ENCODE measurements around the gene ECI2. TPM values are rescaled to one million over a fixed set of nuclear protein-coding genes. Genes with fewer than 3 reads are reported as not detected.

The ECI2 gene, protein sequence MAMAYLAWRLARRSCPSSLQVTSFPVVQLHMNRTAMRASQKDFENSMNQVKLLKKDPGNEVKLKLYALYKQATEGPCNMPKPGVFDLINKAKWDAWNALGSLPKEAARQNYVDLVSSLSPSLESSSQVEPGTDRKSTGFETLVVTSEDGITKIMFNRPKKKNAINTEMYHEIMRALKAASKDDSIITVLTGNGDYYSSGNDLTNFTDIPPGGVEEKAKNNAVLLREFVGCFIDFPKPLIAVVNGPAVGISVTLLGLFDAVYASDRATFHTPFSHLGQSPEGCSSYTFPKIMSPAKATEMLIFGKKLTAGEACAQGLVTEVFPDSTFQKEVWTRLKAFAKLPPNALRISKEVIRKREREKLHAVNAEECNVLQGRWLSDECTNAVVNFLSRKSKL
- total RNA-seq = 10 to 100 TPM; 35.4 to 41.8 TPM
- 10 to 100 TPM; 34.3 to 47.9 TPM for polyA plus RNA-seq
- long read RNA-seq, donor 1, transcript ECI2-202 (10 exons, 1,407 nt) = minor isoform, 17 of 70 reads
- long read RNA-seq, donor 1, transcript ECI2-201 (10 exons, 1,380 nt) = major isoform, 41 of 70 reads
- long read RNA-seq, donor 1, partial matches to known transcripts = 8 of 70 reads
- long read RNA-seq, donor 1, other reads (novel, unspliced or antisense) = 4 of 70 reads
- long read RNA-seq, donor 2, transcript ECI2-201 (10 exons, 1,380 nt) = major isoform, 8 of 16 reads
- long read RNA-seq, donor 2, partial matches to known transcripts = 2 of 16 reads
- long read RNA-seq, donor 2, other reads (novel, unspliced or antisense) = 2 of 16 reads

DNA sequence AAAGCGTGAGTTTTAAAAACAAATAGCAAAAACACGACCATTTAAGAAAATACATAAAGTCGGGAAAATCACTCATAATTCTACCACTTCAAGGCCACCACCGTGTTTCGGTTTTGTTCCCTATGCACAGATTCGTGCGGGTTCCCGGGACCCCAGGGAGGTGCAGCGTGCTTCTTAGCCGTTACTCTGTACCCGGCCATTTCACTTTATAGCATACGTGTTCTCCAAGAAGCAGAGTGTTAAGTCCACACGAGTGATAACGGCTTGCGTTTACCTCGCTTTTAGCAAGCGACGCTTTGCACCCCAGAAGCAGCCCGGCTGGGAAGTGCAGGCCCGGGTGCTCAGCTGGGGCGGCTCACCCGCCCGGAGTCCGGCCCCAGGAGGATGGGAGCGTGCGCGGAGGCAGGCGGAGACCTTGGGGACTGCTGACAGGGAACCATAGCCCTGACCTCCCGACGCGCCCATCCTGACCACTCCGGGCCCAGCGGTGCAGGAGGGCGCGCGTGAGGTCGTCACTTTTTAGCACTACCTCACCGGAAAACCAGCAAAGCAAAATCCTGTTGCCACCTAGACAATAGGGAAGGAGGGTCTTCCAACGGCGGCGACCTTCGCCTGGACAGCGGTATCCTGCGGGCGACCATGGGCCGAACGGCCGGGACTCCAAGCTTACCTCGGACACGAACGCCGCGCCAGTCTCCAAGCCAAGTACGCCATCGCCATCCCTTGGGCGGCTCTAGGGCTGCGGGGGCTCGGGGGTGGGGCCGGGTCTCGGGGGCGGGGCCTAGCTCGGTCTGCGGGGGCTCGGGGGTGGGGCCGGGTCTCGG lies at the start of gene ECI2:
TSS of gene ECI2 (minus strand) at position 735 of the 824 bp plus-strand sequence. CDS start at position 720, 15 bp downstream.
- WGBS, 2 donors = 0% methylated on average over 63 to 66 of the region's 66 CpGs
- Histone ChIP-seq H3K27ac (ENCODE audit: low read depth in 1 of 2, low read length in 2 of 2) (peak within 1 kb of the TSS; percentile 77 to 95), H3K36me3 (ENCODE audit: control insufficient read depth in 1 of 2, insufficient read depth in 2 of 2, low read length in 1 of 2) (peaks cover 0 to 3% of the 10 kb centered on the region in 2 donors), H3K4me1 (ENCODE audit: control insufficient read depth in 1 of 2, insufficient read depth in 2 of 2, low read length in 2 of 2) (peaks cover 0 to 2% of the 10 kb centered on the region in 2 donors), H3K9me3 (ENCODE audit: control insufficient read depth, low read length) (no peaks in the 10 kb centered on the region), H3K4me3 (ENCODE audit: low read length in 2 of 2) (peak within 1 kb of the TSS; percentile 64 to 83), H3K27me3 (ENCODE audit: control insufficient read depth in 1 of 2, insufficient read depth in 2 of 2, low read length in 1 of 2) (no peaks in the 10 kb centered on the region)
- peak; percentile 80 for ATAC-seq (ENCODE audit: low FRiP score)
- intact Hi-C loops (cut with DNase I) = no loop called here
- peak; percentile 84 to 90 for DNase-seq

DNA sequence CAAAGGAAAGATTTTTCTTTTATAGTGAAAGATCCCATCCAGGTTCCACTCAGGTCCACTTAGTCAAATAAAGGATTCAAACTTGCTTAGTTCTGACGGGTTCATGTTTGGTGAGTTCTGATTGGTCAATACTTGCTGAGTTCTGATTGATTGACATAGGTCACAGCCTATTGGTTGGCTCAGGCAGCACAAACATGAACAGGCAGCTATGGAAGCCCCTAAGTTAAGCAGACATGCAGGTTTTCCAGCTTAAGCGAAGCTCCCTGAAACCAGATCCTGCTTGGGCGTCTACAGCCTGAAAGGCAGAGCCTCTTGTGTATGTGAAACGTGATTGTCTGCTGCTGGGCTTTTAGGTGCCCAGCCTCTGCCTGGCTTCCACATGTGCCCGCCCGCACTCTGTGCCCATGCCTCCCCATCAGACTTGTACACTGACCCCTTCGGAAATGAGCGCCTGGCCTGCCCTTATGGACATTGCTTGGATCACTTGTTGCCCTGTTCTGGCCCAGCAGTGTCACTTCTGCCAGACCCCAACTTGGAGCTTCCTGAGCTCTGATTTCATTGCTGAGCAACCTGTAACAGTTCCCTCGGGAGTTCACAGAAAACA lies 45.4 kb upstream of the ECI2 start:
- Histone ChIP-seq H3K4me3 (ENCODE audit: low read length in 2 of 2) (no peak overlapping the region), H3K27me3 (ENCODE audit: control insufficient read depth in 1 of 2, insufficient read depth in 2 of 2, low read length in 1 of 2) (peaks cover 0 to 2% of the 10 kb centered on the region in 2 donors), H3K9me3 (ENCODE audit: control insufficient read depth, low read length) (peaks cover 1% of the 10 kb centered on the region), H3K36me3 (ENCODE audit: control insufficient read depth in 1 of 2, insufficient read depth in 2 of 2, low read length in 1 of 2) (no peaks in the 10 kb centered on the region), H3K4me1 (ENCODE audit: control insufficient read depth in 1 of 2, insufficient read depth in 2 of 2, low read length in 2 of 2) (no peaks in the 10 kb centered on the region), H3K27ac (ENCODE audit: low read depth in 1 of 2, low read length in 2 of 2) (no peak overlapping the region)
- intact Hi-C loops (cut with DNase I) = no loop called here
- ATAC-seq (ENCODE audit: low FRiP score) (no peak), DNase-seq (no peak)
- WGBS, 2 donors = 76 to 79% methylated on average over 9 of the region's 9 CpGs

DNA sequence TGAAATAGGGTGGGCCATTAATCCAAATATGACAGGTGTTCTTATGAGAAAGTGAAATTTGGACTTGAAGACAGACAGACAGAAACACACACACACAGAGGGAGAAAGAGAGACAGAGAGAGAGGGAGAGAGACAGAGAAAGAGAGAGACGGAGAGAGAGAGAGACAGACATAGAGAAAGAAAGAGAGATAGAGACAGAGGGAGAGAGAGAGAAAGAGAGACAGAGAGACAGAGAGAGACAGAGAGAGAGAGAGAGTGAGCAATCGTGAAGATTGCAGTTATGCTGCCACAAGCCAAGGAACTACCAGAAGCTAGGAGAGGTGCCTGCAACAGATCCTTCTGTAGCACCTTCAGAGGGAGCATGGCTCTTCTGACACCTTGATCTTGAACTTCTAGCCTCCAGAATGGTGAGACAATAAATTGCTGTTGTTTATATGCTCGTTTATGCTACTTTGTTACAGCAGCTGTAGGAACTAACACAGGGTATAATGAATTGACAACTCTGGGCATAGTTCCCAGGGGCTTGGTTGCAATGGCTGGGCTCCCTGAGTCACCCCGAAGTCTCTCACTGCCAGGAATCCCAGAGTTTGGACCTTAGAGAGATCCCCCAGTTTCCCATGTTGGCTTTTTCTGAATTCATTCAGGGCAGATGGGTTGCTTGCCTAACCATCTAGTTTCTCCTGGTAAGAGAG lies 44.7 kb upstream of the ECI2 start:
- peaks cover 0 to 2% of the 10 kb centered on the region in 2 donors for H3K27me3 ChIP-seq (ENCODE audit: control insufficient read depth in 1 of 2, insufficient read depth in 2 of 2, low read length in 1 of 2)
- H3K27ac ChIP-seq (ENCODE audit: low read depth in 1 of 2, low read length in 2 of 2) = no peak overlapping the region
- H3K36me3 ChIP-seq (ENCODE audit: control insufficient read depth in 1 of 2, insufficient read depth in 2 of 2, low read length in 1 of 2) = no peaks in the 10 kb centered on the region
- intact Hi-C loops (cut with DNase I) = no loop called here
- H3K4me1 ChIP-seq (ENCODE audit: control insufficient read depth in 1 of 2, insufficient read depth in 2 of 2, low read length in 2 of 2) = no peaks in the 10 kb centered on the region
- DNase-seq (no peak), ATAC-seq (ENCODE audit: low FRiP score) (no peak)
- H3K9me3 ChIP-seq (ENCODE audit: control insufficient read depth, low read length) = peaks cover under 1% of the 10 kb centered on the region
- H3K4me3 ChIP-seq (ENCODE audit: low read length in 2 of 2) = no peak overlapping the region
- 87 to 92% methylated on average over 4 of the region's 4 CpGs for WGBS, 2 donors

DNA sequence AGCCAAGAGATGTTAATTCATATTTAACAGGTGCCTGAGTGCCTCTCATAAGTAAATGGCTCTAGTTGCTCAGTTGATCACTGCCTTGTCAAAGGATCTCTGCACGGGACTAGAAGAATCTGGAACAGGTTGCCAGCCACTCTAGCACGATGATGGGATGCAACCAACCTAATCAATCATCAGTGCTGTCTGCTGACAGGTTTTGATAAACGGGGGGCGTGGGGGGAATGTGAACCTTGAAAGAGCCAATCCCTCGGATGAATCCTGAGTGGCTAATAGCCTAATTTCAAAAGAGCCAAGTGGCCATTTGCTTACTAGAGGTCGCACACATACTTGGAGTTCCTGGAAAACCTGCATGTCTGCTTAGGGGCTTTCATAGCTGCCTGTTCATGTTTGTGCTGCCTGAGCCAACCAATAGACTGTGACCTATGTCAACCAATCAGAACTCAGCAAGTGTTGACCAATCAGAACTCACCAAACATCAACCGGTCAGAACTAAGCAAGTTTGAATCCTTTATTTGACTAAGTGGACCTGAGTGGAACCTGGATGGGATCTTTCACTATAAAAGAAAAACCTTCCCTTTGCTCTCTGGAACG lies 43.5 kb upstream of the ECI2 start:
- Histone ChIP-seq H3K9me3 (ENCODE audit: control insufficient read depth, low read length) (no peaks in the 10 kb centered on the region), H3K27ac (ENCODE audit: low read depth in 1 of 2, low read length in 2 of 2) (no peak overlapping the region), H3K4me1 (ENCODE audit: control insufficient read depth in 1 of 2, insufficient read depth in 2 of 2, low read length in 2 of 2) (no peaks in the 10 kb centered on the region), H3K4me3 (ENCODE audit: low read length in 2 of 2) (no peak overlapping the region), H3K27me3 (ENCODE audit: control insufficient read depth in 1 of 2, insufficient read depth in 2 of 2, low read length in 1 of 2) (peaks cover 0 to 2% of the 10 kb centered on the region in 2 donors), H3K36me3 (ENCODE audit: control insufficient read depth in 1 of 2, insufficient read depth in 2 of 2, low read length in 1 of 2) (no peaks in the 10 kb centered on the region)
- no peak for ATAC-seq (ENCODE audit: low FRiP score)
- 79 to 80% methylated on average over 8 of the region's 8 CpGs for WGBS, 2 donors
- DNase-seq = no peak
- intact Hi-C loops (cut with DNase I) = no loop called here

DNA sequence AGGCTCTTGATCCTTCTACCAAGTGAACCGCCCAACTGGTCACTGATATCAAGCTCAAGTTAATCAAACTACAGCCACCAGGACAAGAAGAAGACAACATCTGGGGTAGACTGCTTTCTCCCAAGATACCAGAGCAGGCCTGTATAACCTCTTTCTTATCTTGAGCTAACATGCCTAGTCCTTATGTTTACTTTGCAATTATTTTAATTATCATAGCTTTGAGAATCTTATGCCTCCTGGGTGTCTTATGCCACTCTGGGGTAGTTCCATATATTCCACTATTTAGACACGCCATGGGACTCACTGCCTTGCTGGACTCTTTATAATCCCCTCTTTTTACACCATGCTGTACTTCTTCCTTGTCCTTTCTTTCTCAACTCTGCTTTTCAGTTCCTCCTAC lies 41.5 kb upstream of the ECI2 start:
- Histone ChIP-seq H3K27ac (ENCODE audit: low read depth in 1 of 2, low read length in 2 of 2) (no peak overlapping the region), H3K4me3 (ENCODE audit: low read length in 2 of 2) (no peak overlapping the region), H3K9me3 (ENCODE audit: control insufficient read depth, low read length) (no peaks in the 10 kb centered on the region), H3K4me1 (ENCODE audit: control insufficient read depth in 1 of 2, insufficient read depth in 2 of 2, low read length in 2 of 2) (no peaks in the 10 kb centered on the region), H3K36me3 (ENCODE audit: control insufficient read depth in 1 of 2, insufficient read depth in 2 of 2, low read length in 1 of 2) (no peaks in the 10 kb centered on the region), H3K27me3 (ENCODE audit: control insufficient read depth in 1 of 2, insufficient read depth in 2 of 2, low read length in 1 of 2) (peaks cover 0 to 2% of the 10 kb centered on the region in 2 donors)
- intact Hi-C loops (cut with DNase I) = no loop called here
- ATAC-seq (ENCODE audit: low FRiP score) = no peak
- 90 to 96% methylated on average over 2 of the region's 2 CpGs for WGBS, 2 donors
- no peak for DNase-seq

DNA sequence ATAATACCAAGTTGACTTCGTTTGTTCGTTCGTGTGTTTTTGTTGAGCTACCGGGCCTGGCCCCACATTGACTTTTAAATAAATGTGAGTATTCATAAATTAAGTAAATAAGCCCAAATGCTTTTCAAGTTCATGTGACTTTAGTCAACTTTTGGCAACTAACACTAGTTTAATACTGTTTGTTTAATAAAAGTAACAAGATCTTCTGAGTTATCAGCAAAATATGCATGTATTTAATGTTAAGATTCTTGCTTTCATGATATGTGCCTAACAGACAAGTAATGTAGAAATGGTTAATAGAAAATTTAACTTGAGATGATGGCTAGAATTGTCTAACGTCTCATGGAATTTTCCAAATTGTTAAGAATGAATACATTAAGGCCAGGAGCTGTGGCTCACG lies 38.7 kb upstream of the ECI2 start:
- ATAC-seq (ENCODE audit: low FRiP score) = no peak
- no peaks in the 10 kb centered on the region for H3K9me3 ChIP-seq (ENCODE audit: control insufficient read depth, low read length)
- no peaks in the 10 kb centered on the region for H3K27me3 ChIP-seq (ENCODE audit: control insufficient read depth in 1 of 2, insufficient read depth in 2 of 2, low read length in 1 of 2)
- WGBS, 2 donors = 94 to 97% methylated on average over 6 of the region's 6 CpGs
- no peaks in the 10 kb centered on the region for H3K36me3 ChIP-seq (ENCODE audit: control insufficient read depth in 1 of 2, insufficient read depth in 2 of 2, low read length in 1 of 2)
- no peaks in the 10 kb centered on the region for H3K4me1 ChIP-seq (ENCODE audit: control insufficient read depth in 1 of 2, insufficient read depth in 2 of 2, low read length in 2 of 2)
- no peak overlapping the region for H3K4me3 ChIP-seq (ENCODE audit: low read length in 2 of 2)
- no peak for DNase-seq
- intact Hi-C loops (cut with DNase I) = no loop called here
- H3K27ac ChIP-seq (ENCODE audit: low read depth in 1 of 2, low read length in 2 of 2) = no peak overlapping the region

DNA sequence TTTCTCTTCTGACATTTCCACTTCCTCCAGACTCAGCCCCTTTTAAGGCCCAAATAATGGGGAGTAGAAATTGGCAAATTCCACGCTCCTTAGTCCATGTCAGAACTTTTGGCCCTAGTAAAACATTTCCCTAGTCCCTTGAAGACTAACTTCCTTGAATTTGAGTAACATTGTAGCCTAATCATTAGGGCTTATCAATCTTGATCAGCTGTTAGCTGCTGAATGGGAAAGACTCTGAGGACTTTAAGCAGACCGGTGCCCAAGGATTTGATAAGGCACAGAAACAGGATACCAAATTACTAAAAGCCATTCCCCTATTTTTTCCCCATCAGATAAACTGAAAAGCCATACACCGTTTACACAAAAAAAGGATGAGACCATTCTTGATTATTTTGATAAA lies 37.0 kb upstream of the ECI2 start:
- Histone ChIP-seq H3K4me3 (ENCODE audit: low read length in 2 of 2) (no peak overlapping the region), H3K27me3 (ENCODE audit: control insufficient read depth in 1 of 2, insufficient read depth in 2 of 2, low read length in 1 of 2) (no peaks in the 10 kb centered on the region), H3K27ac (ENCODE audit: low read depth in 1 of 2, low read length in 2 of 2) (no peak overlapping the region), H3K9me3 (ENCODE audit: control insufficient read depth, low read length) (no peaks in the 10 kb centered on the region), H3K4me1 (ENCODE audit: control insufficient read depth in 1 of 2, insufficient read depth in 2 of 2, low read length in 2 of 2) (no peaks in the 10 kb centered on the region), H3K36me3 (ENCODE audit: control insufficient read depth in 1 of 2, insufficient read depth in 2 of 2, low read length in 1 of 2) (no peaks in the 10 kb centered on the region)
- DNase-seq = no peak
- intact Hi-C loops (cut with DNase I) = no loop called here
- 78 to 80% methylated on average over 3 of the region's 3 CpGs for WGBS, 2 donors
- ATAC-seq (ENCODE audit: low FRiP score) = no peak
